Chondrocyte (in vitro differentiated cells): ENCODE results near the gene TCTN1. TPM values are rescaled to one million over a fixed set of nuclear protein-coding genes. Genes with fewer than 3 reads are reported as not detected.
A peak's percentile ranks its signal among the peaks of the same experiment; 100 is the strongest.

Source experiments
- DNase-seq: peaks from one replicate; pipeline ENCODE4 v3.0.0; 2021; ENCODE audit warnings: mixed read lengths, low spot score
- H3K27ac Mint-ChIP-seq: one replicate; pipeline ENCODE4 v1.8.0; 2021; ENCODE audit warnings: mild to moderate bottlenecking, moderate library complexity, mixed read lengths; ENCODE audit not compliant: unreplicated experiment
- H3K27me3 Mint-ChIP-seq: 2 replicates; pipeline ENCODE4 v1.8.0; 2021; ENCODE audit warnings: low read depth, mixed read lengths
- H3K36me3 Mint-ChIP-seq: 2 replicates; pipeline ENCODE4 v1.8.0; 2021; ENCODE audit warnings: low read depth, mixed read lengths
- H3K4me1 Mint-ChIP-seq: 2 replicates; pipeline ENCODE4 v1.8.0; 2021; ENCODE audit warnings: low read depth, mild to moderate bottlenecking, mixed read lengths
- H3K4me3 Mint-ChIP-seq: one replicate; pipeline ENCODE4 v1.8.0; 2021; ENCODE audit warnings: mild to moderate bottlenecking, moderate library complexity, mixed read lengths; ENCODE audit not compliant: unreplicated experiment
- H3K9me3 Mint-ChIP-seq: 2 replicates; pipeline ENCODE4 v1.8.0; 2021; ENCODE audit warnings: low read depth, mixed read lengths
- CTCF ChIP-seq: fragments of 200-600 bp; sonication (generic); IDR thresholded peaks from 2 replicates; pipeline ENCODE4 v1.5.0; 2021; ENCODE audit warnings: antibody characterized with exemption, mild to moderate bottlenecking, moderate library complexity
- total RNA-seq: library from RNA; stranded (reverse); gene quantifications from 3 replicates; pipeline ENCODE4 v1.2.1, GENCODE V29; 2021

The TCTN1 gene
- total RNA-seq, 1 donor from 2014 or later: 32.9 TPM

GRCh38 chr12:110616471-110617115 lies 2.7 kb downstream of the TCTN1 start:
- no peak for TF ChIP-seq CTCF
- H3K9me3 Mint-ChIP-seq: no peaks in the 10 kb centered on the region
- DNase-seq: no peak
- H3K27ac Mint-ChIP-seq: no peak overlapping the region
- H3K27me3 Mint-ChIP-seq: no peaks in the 10 kb centered on the region
- H3K36me3 Mint-ChIP-seq: peaks cover 1% of the 10 kb centered on the region
- H3K4me1 Mint-ChIP-seq: peaks cover 8% of the 10 kb centered on the region
- H3K4me3 Mint-ChIP-seq: no peak overlapping the region

- peaks cover 3% of the 10 kb centered on the region for H3K36me3 Mint-ChIP-seq
- H3K27ac Mint-ChIP-seq: no peak overlapping the region
- H3K4me3 Mint-ChIP-seq: no peak overlapping the region
- peak; percentile 51 for TF ChIP-seq CTCF
- DNase-seq: no peak
- H3K9me3 Mint-ChIP-seq: no peaks in the 10 kb centered on the region
- H3K4me1 Mint-ChIP-seq: peaks cover 5% of the 10 kb centered on the region
- H3K27me3 Mint-ChIP-seq: no peaks in the 10 kb centered on the region
Measured at GRCh38 chr12:110619534-110619953, 5.6 kb downstream of the TCTN1 start.

- Mint-ChIP-seq H3K9me3 (no peaks in the 10 kb centered on the region), H3K36me3 (peaks cover 2% of the 10 kb centered on the region), H3K27ac (no peak overlapping the region), H3K4me3 (no peak overlapping the region), H3K4me1 (no peaks in the 10 kb centered on the region), H3K27me3 (no peaks in the 10 kb centered on the region)
- no peak for TF ChIP-seq CTCF
- DNase-seq: no peak
Measured at GRCh38 chr12:110622582-110622981, 8.7 kb downstream of the TCTN1 start.

GRCh38 chr12:110627500-110628195 lies 13.7 kb downstream of the TCTN1 start:
- no peak overlapping the region for H3K4me3 Mint-ChIP-seq
- no peaks in the 10 kb centered on the region for H3K27me3 Mint-ChIP-seq

GRCh38 chr12:110635055-110635454 lies 21.1 kb downstream of the TCTN1 start:
- no peak for TF ChIP-seq CTCF
- no peak overlapping the region for H3K27ac Mint-ChIP-seq

More at GRCh38 chr12:110627500-110628195, 13.7 kb downstream of the TCTN1 start:
- Mint-ChIP-seq H3K36me3 (peaks cover 12% of the 10 kb centered on the region), H3K27ac (no peak overlapping the region), H3K9me3 (no peaks in the 10 kb centered on the region), H3K4me1 (no peaks in the 10 kb centered on the region)
- DNase-seq: no peak
- no peak for TF ChIP-seq CTCF

More at GRCh38 chr12:110635055-110635454, 21.1 kb downstream of the TCTN1 start:
- Mint-ChIP-seq H3K36me3 (peaks cover 3% of the 10 kb centered on the region), H3K9me3 (no peaks in the 10 kb centered on the region), H3K4me1 (peaks cover 24% of the 10 kb centered on the region), H3K27me3 (no peaks in the 10 kb centered on the region), H3K4me3 (no peak overlapping the region)
- DNase-seq: no peak
